Neuronal stem cell (in vitro differentiated cells): Measurements from ENCODE around the gene FBXL7.

Source experiments
- DNase-seq: peaks from one replicate; pipeline ENCODE4 v3.0.0-alpha.2; 2013; ENCODE audit warnings: low spot score
- H2AFZ ChIP-seq: one replicate; pipeline ENCODE4 v1.6.1; 2013; ENCODE audit warnings: mild to moderate bottlenecking, low read length, inconsistent platforms
- H2AK5ac ChIP-seq: 2 replicates; pipeline ENCODE4 v1.6.1; 2013; ENCODE audit warnings: low read depth, mild to moderate bottlenecking, inconsistent platforms, low read length, moderate library complexity, mixed read lengths
- H2BK120ac ChIP-seq: 2 replicates; pipeline ENCODE4 v1.6.1; 2013; ENCODE audit warnings: low read depth, mild to moderate bottlenecking, inconsistent platforms, low read length, moderate library complexity, mixed read lengths
- H2BK12ac ChIP-seq: one replicate; pipeline ENCODE4 v1.6.1; 2013; ENCODE audit warnings: low read length, inconsistent platforms
- H2BK15ac ChIP-seq: 2 replicates; pipeline ENCODE4 v1.6.1; 2013; ENCODE audit warnings: mild to moderate bottlenecking, low read length, inconsistent platforms, mixed read lengths
- H2BK5ac ChIP-seq: one replicate; pipeline ENCODE4 v1.6.1; 2013; ENCODE audit warnings: inconsistent platforms, mild to moderate bottlenecking, low read length, moderate library complexity
- H3K14ac ChIP-seq: one replicate; pipeline ENCODE4 v1.6.1; 2013; ENCODE audit warnings: low read length, inconsistent platforms
- H3K18ac ChIP-seq: 2 replicates; pipeline ENCODE4 v1.6.1; 2013; ENCODE audit warnings: low read length, inconsistent platforms
- H3K23ac ChIP-seq: 2 replicates; pipeline ENCODE4 v1.6.1; 2013; ENCODE audit warnings: low read depth, mild to moderate bottlenecking, mixed read lengths, low read length, inconsistent platforms; ENCODE audit not compliant: poor library complexity
- H3K27ac ChIP-seq: replicated peaks from 3 replicates; pipeline ENCODE4 v1.5.1; 2013; ENCODE audit warnings: low read length, inconsistent platforms
- H3K27me3 ChIP-seq, 3 experiments: 2 replicates each; pipeline ENCODE4 v1.6.1; 2013; ENCODE audit warnings: low read length in 3 of 3, mild to moderate bottlenecking in 2 of 3, inconsistent platforms in 1 of 3, low read depth in 1 of 3, mixed read lengths in 1 of 3, moderate library complexity in 1 of 3; ENCODE audit not compliant: control insufficient read depth in 3 of 3, insufficient read depth in 3 of 3
- H3K36me3 ChIP-seq, 2 donors: replicated peaks in 1 of 2; 2 replicates each; pipeline ENCODE4 v1.6.1; 2013; ENCODE audit warnings: low read length in 2 of 2; ENCODE audit not compliant: control insufficient read depth in 2 of 2, insufficient read depth in 2 of 2
- H3K4ac ChIP-seq: 2 replicates; pipeline ENCODE4 v1.6.1; 2013; ENCODE audit warnings: inconsistent platforms, mild to moderate bottlenecking, low read length, moderate library complexity
- H3K4me1 ChIP-seq, 2 donors: 1 replicate in 1 of 2; 2 replicates in 1 of 2; pipeline ENCODE4 v1.6.1; 2013; ENCODE audit warnings: low read length in 2 of 2, low read depth in 1 of 2; ENCODE audit not compliant: control insufficient read depth in 2 of 2, insufficient read depth in 1 of 2
- H3K4me2 ChIP-seq: one replicate; pipeline ENCODE4 v1.6.1; 2013; ENCODE audit warnings: mild to moderate bottlenecking, low read length, inconsistent platforms; ENCODE audit not compliant: insufficient read depth, poor library complexity, severe bottlenecking
- H3K4me3 ChIP-seq, 2 donors: 2 replicates each; pipeline ENCODE4 v1.5.1; 2013; ENCODE audit warnings: low read length in 2 of 2, mild to moderate bottlenecking in 2 of 2, inconsistent platforms in 1 of 2, moderate library complexity in 1 of 2
- H3K79me1 ChIP-seq: one replicate; pipeline ENCODE4 v1.6.1; 2013; ENCODE audit warnings: low read depth, mild to moderate bottlenecking, inconsistent platforms, low read length, moderate library complexity
- H3K9ac ChIP-seq: one replicate; pipeline ENCODE4 v1.6.1; 2013; ENCODE audit warnings: mild to moderate bottlenecking, low read depth, low read length, inconsistent platforms; ENCODE audit not compliant: poor library complexity
- H3K9me3 ChIP-seq, 2 donors: replicated peaks in 1 of 2; 2 replicates each; pipeline versions ENCODE3 to v1.6.1; 2013; ENCODE audit warnings: low read length in 2 of 2, mild to moderate bottlenecking in 2 of 2, inconsistent platforms in 1 of 2, low read depth in 1 of 2, mixed read lengths in 1 of 2, moderate library complexity in 1 of 2; ENCODE audit not compliant: control insufficient read depth in 2 of 2, insufficient read depth in 1 of 2
- H4K8ac ChIP-seq: one replicate; pipeline ENCODE4 v1.6.1; 2013; ENCODE audit warnings: low read depth, mild to moderate bottlenecking, inconsistent platforms, low read length, moderate library complexity
- H4K91ac ChIP-seq: one replicate; pipeline ENCODE4 v1.6.1; 2013; ENCODE audit warnings: low read length, low read depth, mild to moderate bottlenecking, inconsistent platforms; ENCODE audit not compliant: poor library complexity
- WGBS, 2 donors: extraction: QIAGEN DNeasy Blood & Tissue Kit; methylation state at CpG; one replicate each; pipeline ENCODE4 v1.1.7; 2013; ENCODE audit warnings: missing lambda C conversion rate in 2 of 2, mixed read lengths in 1 of 2; ENCODE audit not compliant: insufficient read length in 2 of 2, insufficient replicate concordance in 1 of 2; ENCODE audit errors: extremely low coverage in 2 of 2; 5-methylcytosine and 5-hydroxymethylcytosine counted together

Gene FBXL7

GRCh38 chr5:15885156-15885555 is 385.2 kb downstream of the FBXL7 start:
- Histone ChIP-seq H3K14ac (no peak overlapping the region), H2BK120ac (no peak overlapping the region), H3K27ac (no peak overlapping the region), H2BK5ac (no peak overlapping the region), H3K18ac (no peak overlapping the region), H2AK5ac (no peak overlapping the region), H3K36me3 (no peaks in the 10 kb centered on the region), H2BK15ac (no peak overlapping the region), H2AFZ (no peak overlapping the region), H3K4me2 (no peak overlapping the region), H3K27me3 (no peaks in the 10 kb centered on the region), H3K79me1 (no peaks in the 10 kb centered on the region), H2BK12ac (no peak overlapping the region), H3K23ac (no peak overlapping the region), H3K9ac (no peak overlapping the region), H3K4me1 (no peaks in the 10 kb centered on the region), H3K9me3 (no peaks in the 10 kb centered on the region), H4K91ac (no peak overlapping the region), H3K4ac (no peak overlapping the region), H4K8ac (no peak overlapping the region), H3K4me3 (no peak overlapping the region)
- WGBS, 2 donors, result no CpG with 5 or more reads among the region's 3 CpGs
- no peak for DNase-seq

DNA sequence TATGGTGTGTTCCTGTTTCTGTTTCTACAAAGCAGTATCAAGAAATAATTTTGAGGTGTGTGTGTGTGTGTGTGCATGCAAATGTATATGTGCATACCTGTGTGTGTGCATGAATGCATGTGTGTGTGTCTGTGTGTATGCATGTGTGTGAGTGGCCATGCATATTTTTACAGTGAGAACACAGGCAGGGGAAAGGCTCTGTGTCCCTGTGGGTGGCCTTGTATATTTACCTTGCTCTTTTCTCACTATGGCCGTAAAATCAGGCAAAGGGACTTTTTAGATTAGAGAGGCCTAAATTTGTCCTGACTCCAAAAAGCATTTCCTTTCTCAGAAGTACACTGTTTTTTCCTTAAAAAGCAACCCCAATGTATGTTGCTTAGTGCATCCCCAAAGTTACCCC is 386.2 kb downstream of the FBXL7 start:
- Histone ChIP-seq H3K14ac (no peak overlapping the region), H2AFZ (no peak overlapping the region), H3K79me1 (no peaks in the 10 kb centered on the region), H3K4me3 (no peak overlapping the region), H3K4ac (no peak overlapping the region), H3K27me3 (no peaks in the 10 kb centered on the region), H2BK15ac (no peak overlapping the region), H3K27ac (no peak overlapping the region), H3K23ac (no peak overlapping the region), H3K9me3 (no peaks in the 10 kb centered on the region), H2BK120ac (no peak overlapping the region), H2BK12ac (no peak overlapping the region), H3K18ac (no peak overlapping the region), H3K9ac (no peak overlapping the region), H3K36me3 (no peaks in the 10 kb centered on the region), H3K4me2 (no peak overlapping the region), H4K91ac (no peak overlapping the region), H4K8ac (no peak overlapping the region), H2AK5ac (no peak overlapping the region), H2BK5ac (no peak overlapping the region), H3K4me1 (no peaks in the 10 kb centered on the region)
- WGBS, 2 donors, result no CpG with 5 or more reads among the region's 1 CpG
- DNase-seq, result no peak

- H3K27ac ChIP-seq, result no peak overlapping the region
- no peaks in the 10 kb centered on the region for H3K27me3 ChIP-seq
- no peak overlapping the region for H4K91ac ChIP-seq
- no peak overlapping the region for H3K23ac ChIP-seq
- WGBS, 2 donors, result no CpG with 5 or more reads among the region's 3 CpGs
- H2BK15ac ChIP-seq, result no peak overlapping the region
- no peak overlapping the region for H4K8ac ChIP-seq
- no peak overlapping the region for H3K4me2 ChIP-seq
- no peak overlapping the region for H2AK5ac ChIP-seq
- no peak overlapping the region for H2BK120ac ChIP-seq
- H3K4me3 ChIP-seq, result no peak overlapping the region
- H3K9ac ChIP-seq, result no peak overlapping the region
- no peak overlapping the region for H2BK5ac ChIP-seq
- no peak overlapping the region for H3K18ac ChIP-seq
- no peaks in the 10 kb centered on the region for H3K79me1 ChIP-seq
- no peak overlapping the region for H3K4ac ChIP-seq
- no peak overlapping the region for H3K14ac ChIP-seq
- H3K4me1 ChIP-seq, result no peaks in the 10 kb centered on the region
- no peak overlapping the region for H2AFZ ChIP-seq
- no peaks in the 10 kb centered on the region for H3K9me3 ChIP-seq
- no peak for DNase-seq
- no peaks in the 10 kb centered on the region for H3K36me3 ChIP-seq
- no peak overlapping the region for H2BK12ac ChIP-seq
Observed at GRCh38 chr5:15887093-15887492, 387.1 kb downstream of the FBXL7 start.

- no peak overlapping the region for H3K14ac ChIP-seq
- H3K9me3 ChIP-seq, result no peaks in the 10 kb centered on the region
- no peak overlapping the region for H3K23ac ChIP-seq
- no peak for DNase-seq
- H4K8ac ChIP-seq, result no peak overlapping the region
- no peak overlapping the region for H3K4ac ChIP-seq
- no peak overlapping the region for H2BK12ac ChIP-seq
- no peaks in the 10 kb centered on the region for H3K79me1 ChIP-seq
- no peaks in the 10 kb centered on the region for H3K27me3 ChIP-seq
- H3K4me3 ChIP-seq, result no peak overlapping the region
- no peak overlapping the region for H3K4me2 ChIP-seq
- H3K36me3 ChIP-seq, result no peaks in the 10 kb centered on the region
- H2BK15ac ChIP-seq, result no peak overlapping the region
- H3K18ac ChIP-seq, result no peak overlapping the region
- H2BK120ac ChIP-seq, result no peak overlapping the region
- H2AFZ ChIP-seq, result no peak overlapping the region
- H3K9ac ChIP-seq, result no peak overlapping the region
- no peak overlapping the region for H2AK5ac ChIP-seq
- H4K91ac ChIP-seq, result no peak overlapping the region
- WGBS, 2 donors, result no CpG with 5 or more reads among the region's 3 CpGs
- no peaks in the 10 kb centered on the region for H3K4me1 ChIP-seq
- H3K27ac ChIP-seq, result no peak overlapping the region
- H2BK5ac ChIP-seq, result no peak overlapping the region
Observed at GRCh38 chr5:15889001-15889400, 389.0 kb downstream of the FBXL7 start.
